ENCODE results near the gene CHGA. TPM values are rescaled to one million over a fixed set of nuclear protein-coding genes. Genes with fewer than 3 reads are reported as not detected.

The CHGA gene
- total and polyA plus RNA-seq, 7 donors = 0.99 to 55.4 (median 5.0) TPM

- no peak for DNase-seq
- intact Hi-C loops (cut with DNase I) = no loop called here
- Histone ChIP-seq H3K9me3 (peaks cover 0 to 6% (median 0%) of the 10 kb centered on the region in 4 donors), H3K27ac (no peak overlapping the region), H3K36me3 (no peaks in the 10 kb centered on the region), H3K27me3 (no peaks in the 10 kb centered on the region), H3K4me3 (no peak overlapping the region), H3K4me1 (no peaks in the 10 kb centered on the region)
- no peak for TF ChIP-seq POLR2A (IDR thresholded peaks at IDR 0.05)
- TF ChIP-seq POLR2AphosphoS5 (IDR thresholded peaks at IDR 0.05) = no peak
Observed at GRCh38 chr14:92888896-92889295, 34.1 kb upstream of the CHGA start.

GRCh38 chr14:92890830-92891588 lies 31.9 kb upstream of the CHGA start:
- Histone ChIP-seq H3K27ac (no peak overlapping the region), H3K4me1 (no peaks in the 10 kb centered on the region), H3K9me3 (peaks cover 0 to 8% (median 0%) of the 10 kb centered on the region in 4 donors), H3K4me3 (no peak overlapping the region), H3K27me3 (no peaks in the 10 kb centered on the region), H3K36me3 (no peaks in the 10 kb centered on the region)
- DNase-seq = no peak
- no peak for TF ChIP-seq CTCF (IDR thresholded peaks at IDR 0.05)
- TF ChIP-seq POLR2AphosphoS5 (IDR thresholded peaks at IDR 0.05) = no peak
- TF ChIP-seq EP300 (IDR thresholded peaks at IDR 0.05) = no peak
- TF ChIP-seq POLR2A (IDR thresholded peaks at IDR 0.05) = no peak
- 26 to 49% methylated on average over 7 of the region's 7 CpGs for WGBS, 2 donors
- intact Hi-C loops (cut with DNase I) = no loop called here

DNA sequence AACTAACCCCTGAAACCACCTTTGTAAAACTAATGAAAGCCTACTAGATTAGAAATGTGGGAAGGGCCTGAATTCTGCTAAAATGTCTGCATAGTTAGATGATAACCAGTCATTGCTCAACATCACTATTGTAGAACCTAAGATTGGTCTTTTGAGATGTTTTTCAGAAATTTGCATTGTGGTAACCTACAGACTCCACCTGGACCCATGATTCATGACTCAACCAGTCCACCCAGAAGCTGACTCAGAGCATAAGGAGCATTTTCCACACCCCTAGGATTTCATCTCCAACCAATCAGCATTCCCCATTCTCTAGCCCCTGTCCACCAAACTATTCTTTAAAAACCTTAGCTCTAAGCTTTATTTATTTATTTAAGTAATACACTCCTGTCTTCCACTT lies 30.4 kb upstream of the CHGA start:
- Histone ChIP-seq H3K4me3 (no peak overlapping the region), H3K36me3 (no peaks in the 10 kb centered on the region), H3K27me3 (peaks cover 0 to 4% (median 0%) of the 10 kb centered on the region in 3 donors), H3K9me3 (peaks cover 0 to 8% (median 0%) of the 10 kb centered on the region in 4 donors), H3K27ac (no peak overlapping the region), H3K4me1 (no peaks in the 10 kb centered on the region)
- no peak for TF ChIP-seq POLR2A (IDR thresholded peaks at IDR 0.05)
- no peak for TF ChIP-seq CTCF (IDR thresholded peaks at IDR 0.05)
- TF ChIP-seq EP300 (IDR thresholded peaks at IDR 0.05) = no peak
- TF ChIP-seq POLR2AphosphoS5 (IDR thresholded peaks at IDR 0.05) = no peak
- intact Hi-C loops (cut with DNase I) = no loop called here
- no peak for DNase-seq

- TF ChIP-seq POLR2A (IDR thresholded peaks at IDR 0.05) (no peak), POLR2AphosphoS5 (IDR thresholded peaks at IDR 0.05) (no peak), EP300 (IDR thresholded peaks at IDR 0.05) (no peak), CTCF (IDR thresholded peaks at IDR 0.05) (no peak)
- Histone ChIP-seq H3K27ac (no peak overlapping the region), H3K4me1 (no peaks in the 10 kb centered on the region), H3K9me3 (peaks cover 0 to 8% (median 0%) of the 10 kb centered on the region in 4 donors), H3K36me3 (no peaks in the 10 kb centered on the region), H3K27me3 (peaks cover 0 to 19% (median 0%) of the 10 kb centered on the region in 3 donors), H3K4me3 (no peak overlapping the region)
- WGBS, 2 donors = 74 to 86% methylated on average over 4 of the region's 4 CpGs
- intact Hi-C loops (cut with DNase I) = no loop called here
- DNase-seq = no peak
Observed at GRCh38 chr14:92895352-92895878, 27.5 kb upstream of the CHGA start.

DNA sequence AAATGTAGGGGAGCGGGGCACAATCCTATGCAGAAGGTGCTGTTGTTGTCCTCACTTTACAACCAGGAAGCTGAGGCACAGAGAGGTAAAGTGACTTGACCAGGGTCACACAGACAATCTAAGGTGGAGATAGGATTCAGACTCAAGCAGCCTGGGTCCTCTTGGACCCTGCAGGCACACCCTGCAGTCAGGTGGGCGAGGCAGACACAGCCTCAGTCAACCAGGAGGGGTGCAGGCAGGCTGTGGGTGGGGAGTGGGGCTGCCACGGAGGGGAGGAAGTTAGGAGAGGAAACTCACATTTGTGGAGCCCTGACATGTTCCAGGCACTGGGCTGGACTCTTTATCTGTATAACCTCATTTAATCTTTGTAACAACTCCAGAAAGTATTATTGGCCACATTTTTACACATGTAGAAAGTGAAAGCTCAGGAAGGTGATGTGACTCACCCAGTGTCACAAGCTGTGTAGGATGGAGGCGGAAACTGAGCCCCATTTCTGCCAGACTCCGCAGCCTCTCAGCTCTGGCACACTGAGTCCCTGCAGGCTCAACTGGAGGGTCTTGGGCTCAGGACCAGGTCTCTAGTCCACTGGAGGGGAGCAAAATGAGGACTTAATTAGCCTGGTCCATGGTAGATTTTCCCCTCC lies 24.9 kb upstream of the CHGA start:
- no peaks in the 10 kb centered on the region for H3K36me3 ChIP-seq
- peaks cover 0 to 40% (median 6%) of the 10 kb centered on the region in 3 donors for H3K27me3 ChIP-seq
- no peak overlapping the region for H3K4me3 ChIP-seq
- H3K4me1 ChIP-seq = no peaks in the 10 kb centered on the region
- no peak overlapping the region for H3K27ac ChIP-seq
- intact Hi-C loops (cut with DNase I) = no loop called here
- DNase-seq = no peak
- 66 to 73% methylated on average over 5 of the region's 5 CpGs for WGBS, 2 donors
- TF ChIP-seq EP300 (IDR thresholded peaks at IDR 0.05) (no peak), POLR2AphosphoS5 (IDR thresholded peaks at IDR 0.05) (no peak), POLR2A (IDR thresholded peaks at IDR 0.05) (no peak), CTCF (IDR thresholded peaks at IDR 0.05) (no peak)
- H3K9me3 ChIP-seq = peaks cover 0 to 8% (median 0%) of the 10 kb centered on the region in 4 donors
